Naive thymus-derived CD4-positive, alpha-beta T cell (primary cell): ENCODE measurements around the gene FOXG1. TPM values are rescaled to one million over a fixed set of nuclear protein-coding genes. Genes with fewer than 3 reads are reported as not detected.

Experiments used
- ATAC-seq: fragments of 150-1000 bp; cut with Tn5 transposase; 2 replicates; pipeline ENCODE4 v1.10.0; 2021; ENCODE audit warnings: mild to moderate bottlenecking, moderate library complexity
- CTCF ChIA-PET: fragments of 350-600 bp; sonication (Branson Sonifier 250); formaldehyde crosslinking; loops from one replicate; lab custom pipeline; 2021; ENCODE audit warnings: antibody characterized with exemption; lab: Charles Lee
- POLR2A ChIA-PET: fragments of 350-600 bp; sonication (Branson Sonifier 250); formaldehyde crosslinking; loops from one replicate; lab custom pipeline; 2021; ENCODE audit warnings: antibody characterized with exemption, inconsistent platforms; lab: Charles Lee
- DNase-seq, 9 donors: peaks; one replicate each; pipeline versions ENCODE4 v3.0.0 to v3.0.0-alpha.2; 2020 to 2022; ENCODE audit warnings: mixed read lengths in 1 of 9
- H3K27ac ChIP-seq: one replicate; pipeline ENCODE4 v1.7.0; 2013; ENCODE audit warnings: mild to moderate bottlenecking, low read depth, low read length, moderate library complexity
- H3K27me3 ChIP-seq, 2 donors: one replicate each; pipeline ENCODE4 v1.7.0; 2013; ENCODE audit warnings: low read length in 2 of 2, mild to moderate bottlenecking in 2 of 2, moderate library complexity in 2 of 2; ENCODE audit not compliant: control insufficient read depth in 2 of 2, insufficient read depth in 2 of 2
- H3K36me3 ChIP-seq, 3 experiments: 1 replicate in 2 of 3; 2 replicates in 1 of 3; pipeline ENCODE4 v1.7.0; 2013; ENCODE audit warnings: low read length in 3 of 3, mild to moderate bottlenecking in 3 of 3, moderate library complexity in 1 of 3; ENCODE audit not compliant: insufficient read depth in 3 of 3, control insufficient read depth in 2 of 3
- H3K4me1 ChIP-seq, 2 donors: one replicate each; pipeline ENCODE4 v1.7.0; 2013; ENCODE audit warnings: low read length in 2 of 2, mild to moderate bottlenecking in 2 of 2, moderate library complexity in 1 of 2; ENCODE audit not compliant: control insufficient read depth in 2 of 2, insufficient read depth in 2 of 2
- H3K4me3 ChIP-seq: 2 replicates; pipeline ENCODE4 v1.7.0; 2013; ENCODE audit warnings: mild to moderate bottlenecking, low read length
- H3K9me3 ChIP-seq, 3 experiments: 1 replicate in 2 of 3; 2 replicates in 1 of 3; pipeline ENCODE4 v1.7.0; 2013; ENCODE audit warnings: low read length in 3 of 3; ENCODE audit not compliant: control insufficient read depth in 2 of 3
- H3K27ac Mint-ChIP-seq, 9 donors: one replicate each; pipeline ENCODE4 v1.8.0; 2020 to 2022; ENCODE audit warnings: mixed read lengths in 9 of 9, mild to moderate bottlenecking in 8 of 9, moderate library complexity in 5 of 9, inconsistent platforms in 2 of 9
- H3K27me3 Mint-ChIP-seq, 5 donors: one replicate each; pipeline ENCODE4 v1.8.0; 2021 to 2022; ENCODE audit warnings: mixed read lengths in 5 of 5, mild to moderate bottlenecking in 1 of 5
- H3K36me3 Mint-ChIP-seq, 5 donors: one replicate each; pipeline ENCODE4 v1.8.0; 2020 to 2022; ENCODE audit warnings: mixed read lengths in 5 of 5, mild to moderate bottlenecking in 3 of 5, inconsistent platforms in 1 of 5
- H3K4me1 Mint-ChIP-seq, 7 donors: one replicate each; pipeline ENCODE4 v1.8.0; 2020 to 2022; ENCODE audit warnings: mixed read lengths in 7 of 7, mild to moderate bottlenecking in 3 of 7, inconsistent platforms in 1 of 7
- H3K4me3 Mint-ChIP-seq, 10 donors: one replicate each; pipeline ENCODE4 v1.8.0; 2020 to 2022; ENCODE audit warnings: mild to moderate bottlenecking in 10 of 10, mixed read lengths in 10 of 10, moderate library complexity in 6 of 10, inconsistent platforms in 2 of 10
- H3K9me3 Mint-ChIP-seq, 11 donors: one replicate each; pipeline ENCODE4 v1.8.0; 2020 to 2022; ENCODE audit warnings: mixed read lengths in 11 of 11, mild to moderate bottlenecking in 4 of 11, inconsistent platforms in 1 of 11, moderate library complexity in 1 of 11
- intact Hi-C, 2 donors: fragments of 100-400 bp; cut with micrococcal nuclease; formaldehyde crosslinking; loops; one replicate each; pipeline ENCODE4 v1.15.1; 2023
- polyA plus RNA-seq, 2 donors: library from polyadenylated mRNA; unstranded; fragments of 300-500 nt; fragmentation: Illumina TruSeq; gene quantifications; one replicate each; pipeline ENCODE4 v1.2.3, GENCODE V29; 2021
- total RNA-seq, 6 experiments: library from RNA in 5 of 6; stranded (reverse) in 5 of 6; gene quantifications; 1 replicate in 5 of 6; 2 replicates in 1 of 6; pipeline ENCODE4 v1.2.3 and lab custom pipeline; 2021 to 2026

Gene FOXG1
- total and polyA plus RNA-seq, 7 experiments from 2014 or later: not detected

DNA sequence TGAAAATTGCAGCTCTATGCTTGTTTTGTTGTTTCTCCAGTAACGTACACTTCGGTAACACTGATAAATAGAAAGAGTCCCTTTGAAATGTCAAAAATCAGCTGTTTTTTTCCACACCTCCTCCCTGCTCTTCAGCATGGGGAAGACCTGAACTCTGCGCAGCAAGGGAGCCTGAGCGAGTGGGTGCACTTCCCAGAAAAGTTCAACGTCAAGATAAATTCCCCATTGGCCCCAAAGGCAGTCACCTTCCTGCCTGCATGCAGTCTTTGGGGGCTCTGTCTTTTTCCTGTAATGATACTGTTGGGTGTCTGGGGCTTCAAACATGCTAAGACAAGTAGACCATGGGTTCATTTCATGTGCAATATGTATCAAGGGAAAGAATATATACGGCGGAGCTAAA, 8.8 kb upstream of the FOXG1 start:
- H3K9me3 Mint-ChIP-seq: peaks cover 0 to 71% (median 23%) of the 10 kb centered on the region in 11 donors
- intact Hi-C loops: no loop called here
- no peak overlapping the region for H3K27ac ChIP-seq
- H3K9me3 ChIP-seq: peaks cover 0 to 14% (median 0%) of the 10 kb centered on the region in 3 experiments
- ATAC-seq: no peak
- H3K36me3 Mint-ChIP-seq: peaks cover 0 to 14% (median 0%) of the 10 kb centered on the region in 5 donors
- H3K27me3 ChIP-seq: peaks cover 0 to 15% of the 10 kb centered on the region in 2 donors
- no peak overlapping the region for H3K4me3 ChIP-seq
- H3K4me3 Mint-ChIP-seq: no peak overlapping the region
- no peaks in the 10 kb centered on the region for H3K36me3 ChIP-seq
- no peak overlapping the region for H3K27ac Mint-ChIP-seq
- peaks cover 0 to 7% (median 0%) of the 10 kb centered on the region in 7 donors for H3K4me1 Mint-ChIP-seq
- CTCF ChIA-PET: no interaction called here
- peaks cover 76 to 93% (median 92%) of the 10 kb centered on the region in 5 donors for H3K27me3 Mint-ChIP-seq
- DNase-seq: no peak
- no peaks in the 10 kb centered on the region for H3K4me1 ChIP-seq
- POLR2A ChIA-PET: no interaction called here

DNA sequence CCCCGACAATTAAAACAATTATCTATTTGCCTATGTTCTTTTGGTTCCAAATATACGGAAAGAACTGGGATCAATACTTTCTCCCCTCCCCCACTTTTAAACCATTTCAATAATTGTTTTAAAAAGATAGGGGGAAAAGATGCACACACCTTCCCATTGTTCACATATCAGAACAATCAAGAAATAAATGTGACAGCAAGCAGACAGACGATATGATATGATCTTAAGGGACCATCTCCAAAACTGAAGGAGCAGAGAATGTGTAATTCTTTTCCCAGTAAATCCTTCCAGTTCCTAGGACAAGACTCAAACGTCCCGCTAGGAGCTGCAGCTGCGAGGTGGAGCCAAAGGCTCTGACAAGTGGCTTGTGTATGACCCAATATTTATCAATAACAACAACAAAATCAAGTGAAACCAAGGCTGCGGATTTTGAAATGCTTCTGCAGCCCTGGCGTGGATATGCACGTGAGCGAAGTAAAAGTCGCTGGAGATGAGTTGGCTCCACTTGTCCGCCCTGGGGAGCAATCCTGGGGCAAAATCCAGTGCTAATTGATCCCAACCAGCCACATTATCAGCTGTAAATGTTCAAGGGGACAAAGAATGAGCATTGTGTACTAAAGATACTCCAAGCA, 8.2 kb upstream of the FOXG1 start:
- intact Hi-C loops: no loop called here
- Mint-ChIP-seq H3K9me3 (peaks cover 0 to 67% (median 23%) of the 10 kb centered on the region in 11 donors), H3K36me3 (peaks cover 0 to 14% (median 0%) of the 10 kb centered on the region in 5 donors), H3K4me1 (peaks cover 0 to 7% (median 0%) of the 10 kb centered on the region in 7 donors), H3K4me3 (peak overlapping the region in 2 of 10 donors; percentile 4 to 7), H3K27ac (no peak overlapping the region), H3K27me3 (peaks cover 78 to 92% (median 91%) of the 10 kb centered on the region in 5 donors)
- H3K27ac ChIP-seq: no peak overlapping the region
- H3K4me1 ChIP-seq: no peaks in the 10 kb centered on the region
- DNase-seq (no peak), ATAC-seq (no peak)
- CTCF ChIA-PET: no interaction called here
- no peaks in the 10 kb centered on the region for H3K36me3 ChIP-seq
- POLR2A ChIA-PET: no interaction called here
- no peak overlapping the region for H3K4me3 ChIP-seq
- peaks cover 0 to 15% of the 10 kb centered on the region in 2 donors for H3K27me3 ChIP-seq
- peaks cover 0 to 14% (median 0%) of the 10 kb centered on the region in 3 experiments for H3K9me3 ChIP-seq

DNA sequence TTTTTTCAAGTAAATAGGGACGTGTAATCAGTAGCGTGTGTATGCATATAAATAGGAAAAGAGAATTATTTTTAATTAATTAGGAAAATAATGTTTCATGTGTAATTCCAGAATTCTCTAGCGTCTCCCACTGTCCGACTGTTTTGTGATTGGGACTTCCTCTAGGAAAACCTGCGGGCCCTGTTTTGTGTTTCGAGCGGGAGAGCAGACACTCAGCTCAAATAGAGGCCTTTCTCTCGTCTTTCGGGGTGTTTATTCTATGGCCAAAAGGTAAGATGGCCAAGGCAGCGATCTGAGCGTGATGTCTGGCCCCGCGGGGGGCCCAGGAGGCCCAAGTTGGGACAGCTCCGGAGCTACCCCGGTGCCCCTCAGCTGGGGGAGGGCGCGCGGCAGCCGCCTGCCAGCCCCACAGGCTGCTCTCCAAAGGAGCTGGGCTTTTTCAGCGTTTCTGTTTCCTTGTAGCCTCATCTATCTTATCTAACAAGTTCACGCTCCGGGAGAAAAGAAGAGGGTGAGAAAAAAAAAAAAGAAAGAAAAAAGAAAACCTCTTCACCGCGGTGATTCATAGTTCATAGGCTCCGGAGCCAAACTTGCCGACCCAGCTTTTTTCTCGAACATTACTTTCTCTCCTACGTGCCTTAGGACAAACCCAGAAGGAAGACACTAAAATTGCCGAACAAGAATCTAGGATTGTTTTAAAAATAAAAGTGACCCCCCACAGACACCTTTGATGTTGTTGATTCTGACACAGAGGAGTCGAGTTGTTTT, 7.5 kb upstream of the FOXG1 start:
- ATAC-seq: no peak
- peaks cover 0 to 14% (median 0%) of the 10 kb centered on the region in 3 experiments for H3K9me3 ChIP-seq
- intact Hi-C loops: no loop called here
- H3K36me3 ChIP-seq: no peaks in the 10 kb centered on the region
- Mint-ChIP-seq H3K27ac (no peak overlapping the region), H3K27me3 (peaks cover 82 to 94% (median 91%) of the 10 kb centered on the region in 5 donors), H3K9me3 (peaks cover 0 to 71% (median 23%) of the 10 kb centered on the region in 11 donors), H3K4me3 (peak overlapping the region in 1 of 10 donors; percentile 7), H3K4me1 (peaks cover 0 to 7% (median 0%) of the 10 kb centered on the region in 7 donors), H3K36me3 (peaks cover 0 to 14% (median 0%) of the 10 kb centered on the region in 5 donors)
- ChIA-PET CTCF (no interaction called here), POLR2A (no interaction called here)
- no peak overlapping the region for H3K27ac ChIP-seq
- H3K4me1 ChIP-seq: no peaks in the 10 kb centered on the region
- peaks cover 0 to 15% of the 10 kb centered on the region in 2 donors for H3K27me3 ChIP-seq
- H3K4me3 ChIP-seq: no peak overlapping the region
- DNase-seq: no peak

DNA sequence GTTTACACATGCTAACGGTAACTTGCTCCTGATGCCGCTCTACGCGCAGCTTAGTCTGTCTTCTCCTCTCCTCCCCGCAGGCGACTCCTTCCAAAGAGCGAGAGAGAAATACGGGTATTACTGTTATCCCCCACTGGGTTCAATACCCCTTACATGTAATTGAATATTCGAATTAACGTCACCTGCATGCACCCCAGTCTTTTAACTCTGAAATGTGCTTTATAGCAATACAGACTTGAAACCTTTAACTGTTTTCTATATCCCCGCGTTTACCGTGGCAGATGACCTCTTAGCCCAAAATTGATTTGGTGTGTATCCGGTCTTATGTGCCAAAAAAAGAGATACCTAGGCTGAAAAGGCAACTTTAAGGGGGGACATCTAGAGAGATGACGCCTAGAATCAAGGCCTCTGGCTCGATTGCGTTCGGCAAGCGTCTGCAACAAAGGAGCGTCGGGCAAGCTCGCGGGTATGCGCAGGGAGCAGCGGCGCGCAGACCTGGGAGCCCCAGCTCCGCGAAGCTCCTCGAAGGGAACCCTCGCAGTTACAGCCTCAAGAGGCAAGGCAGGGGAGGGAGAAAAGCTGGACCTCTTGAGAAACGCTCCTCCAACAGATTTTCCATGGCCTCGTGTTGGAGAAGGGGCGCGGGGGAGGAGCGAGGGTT, 6.8 kb upstream of the FOXG1 start:
- POLR2A ChIA-PET: no interaction called here

DNA sequence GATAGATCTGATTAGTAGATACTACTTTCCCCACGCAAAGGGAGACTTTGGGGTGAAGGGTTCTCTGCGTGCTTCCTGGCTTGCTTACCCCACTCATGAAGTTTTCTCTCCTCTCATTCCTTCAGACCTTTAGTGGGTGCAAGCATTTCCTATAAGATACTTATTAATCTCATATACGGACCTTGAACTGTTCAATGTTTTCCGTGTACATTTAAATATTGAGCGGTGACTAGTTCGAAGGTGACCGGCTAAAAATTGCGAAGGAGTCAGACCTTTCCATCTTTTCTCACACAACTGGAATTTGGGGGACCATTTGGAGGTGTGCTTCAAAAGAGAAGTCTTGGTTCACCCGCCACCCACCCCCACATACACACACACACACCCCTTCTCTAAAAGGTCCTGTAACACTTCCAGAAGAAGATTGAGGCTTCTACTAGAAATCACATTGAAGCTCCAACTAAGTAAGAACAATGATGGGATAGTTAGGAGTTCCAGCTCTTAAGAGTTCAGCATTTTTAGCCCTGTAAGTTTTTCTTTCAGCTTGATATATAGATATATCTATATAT, 6.1 kb upstream of the FOXG1 start:
- H3K4me1 Mint-ChIP-seq: peaks cover 0 to 16% (median 4%) of the 10 kb centered on the region in 7 donors
- Histone ChIP-seq H3K9me3 (peaks cover 0 to 11% (median 0%) of the 10 kb centered on the region in 3 experiments), H3K4me1 (no peaks in the 10 kb centered on the region), H3K36me3 (no peaks in the 10 kb centered on the region), H3K27ac (no peak overlapping the region), H3K4me3 (no peak overlapping the region), H3K27me3 (peaks cover 0 to 16% of the 10 kb centered on the region in 2 donors)
- no peak overlapping the region for H3K4me3 Mint-ChIP-seq
- H3K36me3 Mint-ChIP-seq: peaks cover 0 to 16% (median 0%) of the 10 kb centered on the region in 5 donors
- ChIA-PET CTCF (no interaction called here), POLR2A (no interaction called here)
- no peak overlapping the region for H3K27ac Mint-ChIP-seq
- peaks cover 82 to 94% (median 94%) of the 10 kb centered on the region in 5 donors for H3K27me3 Mint-ChIP-seq
- H3K9me3 Mint-ChIP-seq: peaks cover 0 to 67% (median 17%) of the 10 kb centered on the region in 11 donors
- ATAC-seq (no peak), DNase-seq (no peak)
- intact Hi-C loops: no loop called here

More for the DNA sequence above, 6.8 kb upstream of the FOXG1 start:
- Histone ChIP-seq H3K36me3 (no peaks in the 10 kb centered on the region), H3K9me3 (peaks cover 0 to 14% (median 0%) of the 10 kb centered on the region in 3 experiments), H3K4me1 (no peaks in the 10 kb centered on the region), H3K4me3 (no peak overlapping the region), H3K27me3 (peaks cover 0 to 13% of the 10 kb centered on the region in 2 donors), H3K27ac (no peak overlapping the region)
- CTCF ChIA-PET: no interaction called here
- H3K4me3 Mint-ChIP-seq: no peak overlapping the region
- DNase-seq: no peak
- H3K4me1 Mint-ChIP-seq: peaks cover 0 to 8% (median 0%) of the 10 kb centered on the region in 7 donors
- H3K27ac Mint-ChIP-seq: no peak overlapping the region
- peaks cover 0 to 69% (median 23%) of the 10 kb centered on the region in 11 donors for H3K9me3 Mint-ChIP-seq
- H3K27me3 Mint-ChIP-seq: peaks cover 82 to 94% (median 94%) of the 10 kb centered on the region in 5 donors
- no peak for ATAC-seq
- H3K36me3 Mint-ChIP-seq: peaks cover 0 to 14% (median 0%) of the 10 kb centered on the region in 5 donors
- intact Hi-C loops: no loop called here
